Vagina (tissue), 2 donors: ENCODE results near the gene RFT1.

Experiments
- CTCF ChIP-seq, 3 experiments: fragments of 450-650 bp in 2 of 3; fragments of 200-600 bp in 1 of 3; sonication (generic) in 1 of 3; IDR thresholded peaks; one replicate each; pipeline ENCODE4 v1.5.1; 2017 to 2019; ENCODE audit warnings: antibody characterized with exemption in 3 of 3, mild to moderate bottlenecking in 2 of 3, moderate library complexity in 2 of 3
- POLR2A ChIP-seq, 2 donors: fragments of 450-650 bp; IDR thresholded peaks; one replicate each; pipeline ENCODE4 v1.6.1; 2017; ENCODE audit warnings: antibody characterized with exemption in 2 of 2, mild to moderate bottlenecking in 2 of 2, moderate library complexity in 2 of 2

GRCh38 chr3:53171827-53172505 is 41.7 kb upstream of the RFT1 start:
- no peak for TF ChIP-seq POLR2A (IDR thresholded peaks at IDR 0.05)
- TF ChIP-seq CTCF (IDR thresholded peaks at IDR 0.05): no peak
